Right renal pelvis (tissue), 4 donors: Measurements from ENCODE around the gene HLA-E. TPM values are rescaled to one million over a fixed set of nuclear protein-coding genes. Genes with fewer than 3 reads are reported as not detected.

Source experiments
- DNase-seq, 4 donors: peaks; one replicate each; pipeline ENCODE4 v3.0.0-alpha.2; 2013; ENCODE audit warnings: low read depth in 4 of 4, low spot score in 3 of 4, missing footprints in 1 of 4
- polyA plus RNA-seq, 4 donors: library from polyadenylated mRNA; unstranded; fragments of 120-200 nt; gene quantifications; one replicate each; pipeline ENCODE4 v1.2.1, GENCODE V29; 2013; ENCODE audit not compliant: insufficient read length in 4 of 4

The HLA-E gene
- polyA plus RNA-seq, 4 donors: 121 to 129 (median 122) TPM

- DNase-seq: no peak
Measured at GRCh38 chr6:30533460-30534294, 44.4 kb downstream of the HLA-E start.

GRCh38 chr6:30537931-30538330, 48.6 kb downstream of the HLA-E start:
- DNase-seq: no peak

- DNase-seq: peak; percentile 68 to 78 (median 74)
Measured at GRCh38 chr6:30541515-30542403, 52.5 kb downstream of the HLA-E start.

- DNase-seq: no peak
Measured at GRCh38 chr6:30542404-30542725, 53.1 kb downstream of the HLA-E start.

GRCh38 chr6:30542915-30543314, 53.6 kb downstream of the HLA-E start:
- DNase-seq: no peak

Other genes with a start within 250 kb of the HLA-E start
- 10 to 100 TPM; 13.1 to 14.1 (median 13.5) TPM for gene TRIM39, start 162.6 kb upstream of the HLA-E start, polyA plus RNA-seq
- 10 to 100 TPM; 28.6 to 38.7 (median 30.7) TPM for gene RPP21, start 144.4 kb upstream of the HLA-E start, polyA plus RNA-seq
- gene GNL1, start 67.0 kb downstream of the HLA-E start, polyA plus RNA-seq: 100 to 1,000 TPM in 1 of 4 donors, 10 to 100 TPM in 3; 79.2 to 108 (median 85.3) TPM
- gene PRR3, start 67.8 kb downstream of the HLA-E start, polyA plus RNA-seq: 10 to 100 TPM; 29.4 to 31.1 (median 29.9) TPM
- gene ABCF1, start 81.9 kb downstream of the HLA-E start, polyA plus RNA-seq: 10 to 100 TPM; 63.3 to 65.8 (median 64.9) TPM
- 10 to 100 TPM; 50.5 to 67.6 (median 58.4) TPM for gene PPP1R10, start 127.7 kb downstream of the HLA-E start, polyA plus RNA-seq
- 10 to 100 TPM; 60.6 to 69.1 (median 62.1) TPM for gene MRPS18B, start 128.3 kb downstream of the HLA-E start, polyA plus RNA-seq
- gene ATAT1, start 137.4 kb downstream of the HLA-E start, polyA plus RNA-seq: 10 to 100 TPM; 34.9 to 42.2 (median 37.1) TPM
- 10 to 100 TPM; 18.0 to 27.5 (median 23.4) TPM for gene C6orf136, start 157.6 kb downstream of the HLA-E start, polyA plus RNA-seq
- gene DHX16, start 183.5 kb downstream of the HLA-E start, polyA plus RNA-seq: 10 to 100 TPM; 35.9 to 44.1 (median 40.8) TPM
- 10 to 100 TPM; 39.5 to 41.7 (median 41.3) TPM for gene PPP1R18, start 197.1 kb downstream of the HLA-E start, polyA plus RNA-seq
- 10 to 100 TPM; 37.6 to 39.7 (median 38.2) TPM for gene NRM, start 201.5 kb downstream of the HLA-E start, polyA plus RNA-seq
- gene MDC1, start 227.8 kb downstream of the HLA-E start, polyA plus RNA-seq: 10 to 100 TPM; 39.8 to 46.4 (median 41.5) TPM
- gene TUBB, start 230.8 kb downstream of the HLA-E start, polyA plus RNA-seq: 1,000 to 10,000 TPM; 1,131 to 1,274 (median 1,215) TPM